Measurements from ENCODE around the gene CNTNAP2. TPM values are rescaled to one million over a fixed set of nuclear protein-coding genes. Genes with fewer than 3 reads are reported as not detected.

CNTNAP2 gene
- total RNA-seq, 4 donors from 2014 or later: not detected

DNA sequence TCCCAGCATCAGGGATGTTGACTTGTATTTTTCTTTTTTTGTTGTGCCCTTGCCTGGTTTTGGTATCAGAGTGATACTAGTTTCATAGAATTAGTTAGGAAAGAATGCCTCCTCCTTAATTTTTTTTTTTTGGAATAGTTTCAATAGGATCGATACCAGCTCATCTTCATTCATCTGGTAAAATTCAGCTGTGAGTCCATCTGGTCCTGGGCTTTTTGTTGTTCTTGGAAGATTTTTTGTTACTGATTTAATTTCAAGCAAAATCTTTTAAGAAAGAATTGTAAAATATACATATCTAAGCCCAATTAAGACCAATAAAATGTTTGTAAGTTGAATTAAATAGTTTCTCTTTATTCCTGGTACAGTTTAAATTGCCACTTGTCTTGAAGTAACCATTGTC, 1159.5 kb downstream of the CNTNAP2 start:
- ATAC-seq: no peak
- in situ Hi-C loops (cut with MboI; ENCODE audit: low sequenced_read_pairs in 4 of 4): no loop called here

DNA sequence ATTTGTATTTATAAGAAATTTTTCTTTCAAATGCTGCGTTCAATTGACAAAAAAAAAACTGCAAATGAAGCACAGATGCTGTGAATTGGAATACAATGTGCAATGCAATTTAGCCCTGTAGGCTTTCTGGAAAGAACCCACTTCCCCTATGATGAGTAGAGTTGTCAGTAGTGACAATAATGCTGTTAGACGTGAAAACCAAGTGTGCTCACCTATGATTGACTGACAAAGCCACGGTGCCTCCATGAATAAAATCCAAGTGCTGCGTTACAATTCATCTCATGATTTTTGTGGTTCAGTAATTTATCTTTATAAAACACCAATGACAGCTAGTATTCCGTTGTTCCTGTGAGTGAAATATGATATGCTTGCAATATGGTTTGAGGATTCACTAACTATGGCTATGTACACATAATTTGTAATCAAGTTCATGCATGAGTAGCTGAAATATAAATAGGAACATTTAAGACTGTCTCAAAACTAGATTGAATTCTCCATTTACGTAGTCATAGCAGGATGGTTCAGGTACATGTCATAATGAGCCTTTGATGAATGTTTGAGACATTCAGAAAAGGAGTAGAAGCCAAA, 1160.3 kb downstream of the CNTNAP2 start:
- no peaks in the 10 kb centered on the region for H3K27me3 ChIP-seq
- H3K9me3 ChIP-seq: no peaks in the 10 kb centered on the region
- DNase-seq (no peak), ATAC-seq (no peak)
- intact Hi-C loops (cut with DNase I; ENCODE audit: low total_unique reads): no loop called here
- no peaks in the 10 kb centered on the region for H3K4me1 ChIP-seq
- no peak for TF ChIP-seq POLR2A (IDR thresholded peaks at IDR 0.05)
- TF ChIP-seq, protein P1, sequence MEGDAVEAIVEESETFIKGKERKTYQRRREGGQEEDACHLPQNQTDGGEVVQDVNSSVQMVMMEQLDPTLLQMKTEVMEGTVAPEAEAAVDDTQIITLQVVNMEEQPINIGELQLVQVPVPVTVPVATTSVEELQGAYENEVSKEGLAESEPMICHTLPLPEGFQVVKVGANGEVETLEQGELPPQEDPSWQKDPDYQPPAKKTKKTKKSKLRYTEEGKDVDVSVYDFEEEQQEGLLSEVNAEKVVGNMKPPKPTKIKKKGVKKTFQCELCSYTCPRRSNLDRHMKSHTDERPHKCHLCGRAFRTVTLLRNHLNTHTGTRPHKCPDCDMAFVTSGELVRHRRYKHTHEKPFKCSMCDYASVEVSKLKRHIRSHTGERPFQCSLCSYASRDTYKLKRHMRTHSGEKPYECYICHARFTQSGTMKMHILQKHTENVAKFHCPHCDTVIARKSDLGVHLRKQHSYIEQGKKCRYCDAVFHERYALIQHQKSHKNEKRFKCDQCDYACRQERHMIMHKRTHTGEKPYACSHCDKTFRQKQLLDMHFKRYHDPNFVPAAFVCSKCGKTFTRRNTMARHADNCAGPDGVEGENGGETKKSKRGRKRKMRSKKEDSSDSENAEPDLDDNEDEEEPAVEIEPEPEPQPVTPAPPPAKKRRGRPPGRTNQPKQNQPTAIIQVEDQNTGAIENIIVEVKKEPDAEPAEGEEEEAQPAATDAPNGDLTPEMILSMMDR (IDR thresholded peaks at IDR 0.05 in 4 of 5, conservative IDR thresholded peaks at IDR 0.05 in 1 of 5): no peak
- in situ Hi-C loops (cut with MboI; ENCODE audit: low sequenced_read_pairs in 4 of 4): no loop called here
- H3K27ac ChIP-seq: no peak overlapping the region
- H3K4me3 ChIP-seq: no peak overlapping the region
- H3K36me3 ChIP-seq: no peaks in the 10 kb centered on the region

More for the DNA sequence above, 1159.5 kb downstream of the CNTNAP2 start:
- no peak for TF ChIP-seq POLR2A (IDR thresholded peaks at IDR 0.05)
- TF ChIP-seq, protein P1 (IDR thresholded peaks at IDR 0.05 in 4 of 5, conservative IDR thresholded peaks at IDR 0.05 in 1 of 5): no peak
- no peaks in the 10 kb centered on the region for H3K4me1 ChIP-seq
- no peaks in the 10 kb centered on the region for H3K9me3 ChIP-seq
- H3K36me3 ChIP-seq: no peaks in the 10 kb centered on the region
- intact Hi-C loops (cut with DNase I; ENCODE audit: low total_unique reads): no loop called here
- H3K27me3 ChIP-seq: no peaks in the 10 kb centered on the region
- no peak overlapping the region for H3K27ac ChIP-seq
- DNase-seq: no peak
- H3K4me3 ChIP-seq: no peak overlapping the region

DNA sequence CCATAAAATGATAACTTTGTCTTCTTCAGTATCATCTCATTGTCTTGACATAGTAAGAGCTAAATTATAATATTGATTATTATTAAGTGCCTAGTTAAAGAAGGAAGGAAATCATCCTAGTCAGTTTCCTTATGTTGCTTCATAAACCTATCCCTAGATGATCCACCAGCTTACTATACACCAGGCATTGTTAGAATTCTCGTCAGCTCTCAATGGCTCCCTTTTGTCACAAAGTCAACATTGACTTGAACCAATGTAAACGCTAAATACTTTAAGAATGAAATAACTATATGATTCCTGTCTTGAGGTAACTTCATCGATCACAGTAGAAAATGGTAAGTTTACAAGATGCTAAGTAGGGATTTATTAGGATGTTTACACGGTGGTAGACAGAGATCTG, 1162.9 kb downstream of the CNTNAP2 start:
- no peaks in the 10 kb centered on the region for H3K4me1 ChIP-seq
- TF ChIP-seq POLR2A (IDR thresholded peaks at IDR 0.05): no peak
- TF ChIP-seq, protein P1 (IDR thresholded peaks at IDR 0.05 in 4 of 5, conservative IDR thresholded peaks at IDR 0.05 in 1 of 5): no peak
- no peak overlapping the region for H3K4me3 ChIP-seq
- H3K27me3 ChIP-seq: no peaks in the 10 kb centered on the region
- ATAC-seq (no peak), DNase-seq (no peak)
- intact Hi-C loops (cut with DNase I; ENCODE audit: low total_unique reads) (no loop called here), in situ Hi-C loops (cut with MboI; ENCODE audit: low sequenced_read_pairs in 4 of 4) (no loop called here)
- no peak overlapping the region for H3K27ac ChIP-seq
- H3K9me3 ChIP-seq: no peaks in the 10 kb centered on the region
- no peaks in the 10 kb centered on the region for H3K36me3 ChIP-seq

DNA sequence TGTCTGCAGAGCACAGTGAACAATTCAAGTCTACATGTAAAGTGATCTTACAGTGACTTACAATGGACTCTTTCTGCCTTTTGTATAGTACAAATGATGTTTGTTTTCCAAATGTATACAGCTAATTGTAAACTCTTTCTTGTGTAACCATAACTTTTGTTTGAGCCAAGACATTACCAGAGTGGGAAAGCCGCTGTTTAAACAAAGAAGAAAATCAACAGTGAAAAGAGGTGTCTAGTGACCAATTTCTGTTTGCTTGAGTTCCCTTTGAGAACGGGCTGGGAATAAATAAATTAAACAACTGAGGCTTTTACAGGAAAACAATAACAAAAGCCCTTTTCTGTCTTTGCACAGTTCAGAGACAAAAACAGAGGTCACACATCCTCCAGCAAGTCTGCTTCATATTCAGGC, 1163.4 kb downstream of the CNTNAP2 start:
- no peak for ATAC-seq
- H3K4me3 ChIP-seq: no peak overlapping the region
- no peaks in the 10 kb centered on the region for H3K9me3 ChIP-seq
- no peak overlapping the region for H3K27ac ChIP-seq
- no peaks in the 10 kb centered on the region for H3K4me1 ChIP-seq
- TF ChIP-seq POLR2A (IDR thresholded peaks at IDR 0.05): no peak
- TF ChIP-seq, protein P1 (IDR thresholded peaks at IDR 0.05 in 4 of 5, conservative IDR thresholded peaks at IDR 0.05 in 1 of 5): no peak
- in situ Hi-C loops (cut with MboI; ENCODE audit: low sequenced_read_pairs in 4 of 4) (no loop called here), intact Hi-C loops (cut with DNase I; ENCODE audit: low total_unique reads) (no loop called here)
- H3K27me3 ChIP-seq: no peaks in the 10 kb centered on the region
- H3K36me3 ChIP-seq: no peaks in the 10 kb centered on the region
- no peak for DNase-seq

DNA sequence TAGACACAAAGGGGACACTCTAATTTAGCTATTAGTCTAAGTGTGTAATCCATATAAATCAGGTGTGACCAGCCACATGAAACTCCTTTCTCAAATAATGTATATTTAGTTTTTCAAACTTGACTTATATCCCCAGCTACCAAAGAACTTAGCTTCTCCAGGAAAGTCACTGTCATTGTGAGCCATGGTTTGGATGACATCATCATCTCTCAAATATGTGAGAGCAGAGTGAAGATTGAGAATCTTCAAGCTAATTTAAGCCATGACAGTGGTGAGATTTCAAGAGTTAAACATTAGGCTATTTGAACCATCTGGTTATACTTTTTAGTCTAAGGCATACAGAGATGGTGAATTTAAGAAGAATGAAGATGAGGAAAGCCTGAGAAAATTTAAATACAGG, 1165.6 kb downstream of the CNTNAP2 start:
- no peak for ATAC-seq
- intact Hi-C loops (cut with DNase I; ENCODE audit: low total_unique reads) (no loop called here), in situ Hi-C loops (cut with MboI; ENCODE audit: low sequenced_read_pairs in 4 of 4) (no loop called here)
- Histone ChIP-seq H3K4me1 (no peaks in the 10 kb centered on the region), H3K36me3 (no peaks in the 10 kb centered on the region), H3K9me3 (no peaks in the 10 kb centered on the region), H3K27me3 (no peaks in the 10 kb centered on the region), H3K27ac (no peak overlapping the region), H3K4me3 (no peak overlapping the region)
- TF ChIP-seq, protein P1 (IDR thresholded peaks at IDR 0.05 in 4 of 5, conservative IDR thresholded peaks at IDR 0.05 in 1 of 5): no peak
- TF ChIP-seq POLR2A (IDR thresholded peaks at IDR 0.05): no peak
- no peak for DNase-seq

Data from gastrocnemius medialis (tissue), 4 donors.